ENCODE data around the gene NCCRP1.

Gene NCCRP1

GRCh38 chr19:39166571-39167391, 30.0 kb upstream of the NCCRP1 start:
- DNase-seq, result no peak

- no peak for DNase-seq
These were observed 29.1 kb upstream of the NCCRP1 start for GRCh38 chr19:39167461-39168257.

- no peak for DNase-seq
These were observed 28.3 kb upstream of the NCCRP1 start for GRCh38 chr19:39168258-39169142.

GRCh38 chr19:39169143-39169810, 27.5 kb upstream of the NCCRP1 start:
- no peak for DNase-seq

- no peak for DNase-seq
These were observed 26.2 kb upstream of the NCCRP1 start for GRCh38 chr19:39170386-39171231.

GRCh38 chr19:39171479-39172465, 25.0 kb upstream of the NCCRP1 start:
- DNase-seq, result no peak

- DNase-seq, result no peak
These were observed 23.9 kb upstream of the NCCRP1 start for GRCh38 chr19:39172700-39173501.

- no peak for DNase-seq
These were observed 23.2 kb upstream of the NCCRP1 start for GRCh38 chr19:39173502-39173991.

GRCh38 chr19:39174142-39174541, 22.6 kb upstream of the NCCRP1 start:
- no peak for DNase-seq

- no peak for DNase-seq
These were observed 21.9 kb upstream of the NCCRP1 start for GRCh38 chr19:39174558-39175544.

GRCh38 chr19:39175564-39175963, 21.2 kb upstream of the NCCRP1 start:
- no peak for DNase-seq

- no peak for DNase-seq
These were observed 19.6 kb upstream of the NCCRP1 start for GRCh38 chr19:39177110-39177699.

- no peak for DNase-seq
These were observed 19.0 kb upstream of the NCCRP1 start for GRCh38 chr19:39177736-39178135.

- DNase-seq, result no peak
These were observed 18.3 kb upstream of the NCCRP1 start for GRCh38 chr19:39178296-39179006.

- DNase-seq, result no peak
These were observed 17.0 kb upstream of the NCCRP1 start for GRCh38 chr19:39179754-39180153.

- DNase-seq, result no peak
These were observed 16.0 kb upstream of the NCCRP1 start for GRCh38 chr19:39180749-39181148.
